ENCODE results near the gene XNDC1N. TPM values are rescaled to one million over a fixed set of nuclear protein-coding genes. Genes with fewer than 3 reads are reported as not detected.

Gene XNDC1N
- total and polyA plus RNA-seq, 2 of the 13 experiments (the other 11 are each of a cell fraction or from before 2014, with no cell fraction given) = 3.4 to 7.5 TPM

DNA sequence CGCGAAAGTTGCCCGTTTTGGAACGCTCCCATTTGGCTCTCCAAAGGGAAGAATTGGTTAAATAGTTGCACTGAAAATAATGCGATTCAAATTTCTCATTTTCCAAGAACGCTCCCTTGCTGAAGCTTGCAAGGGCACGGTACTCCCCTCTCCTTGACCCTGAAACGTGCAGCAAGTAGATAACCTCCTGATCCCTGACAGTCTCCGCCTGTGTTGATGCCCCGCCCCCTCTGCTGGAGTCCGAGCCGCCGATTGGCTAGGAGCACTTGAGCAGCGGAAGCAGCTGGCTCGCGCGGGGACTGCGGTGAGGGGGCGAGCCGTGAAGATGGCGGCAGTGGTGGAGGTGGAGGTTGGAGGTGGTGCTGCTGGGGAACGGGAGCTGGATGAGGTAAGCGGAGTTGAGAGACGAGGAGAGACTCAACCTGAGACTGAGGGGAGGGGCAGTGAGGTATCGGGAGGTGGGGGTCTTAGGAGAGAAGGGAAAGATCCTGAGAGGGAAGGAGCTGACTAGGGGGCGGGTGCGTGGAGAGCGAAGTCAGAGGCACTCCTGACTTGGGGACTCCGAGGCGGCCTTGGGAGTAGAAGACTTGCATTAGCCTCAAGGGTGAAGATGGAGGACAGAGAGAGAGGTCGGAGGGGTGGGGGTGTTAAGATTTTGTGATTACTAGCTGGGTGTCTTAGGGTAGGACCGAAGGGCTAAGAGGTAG, 496 bp upstream of the XNDC1N start, which contains the start of gene RNF121 (continued):
- no peak for TF ChIP-seq AFF4 (CRISPR knock-in tag; IDR thresholded peaks at IDR 0.05)
- no peak for TF ChIP-seq BCLAF1 (IDR thresholded peaks at IDR 0.05)
- no peak; the same call in 1 of the 2 replicates for TF ChIP-seq ZBTB25 (CRISPR knock-in tag; IDR thresholded peaks at IDR 0.05)
- TF ChIP-seq MTA1 (CRISPR knock-in tag; IDR thresholded peaks at IDR 0.05; ENCODE audit: borderline replicate concordance) = no peak
- TF ChIP-seq, protein P1, sequence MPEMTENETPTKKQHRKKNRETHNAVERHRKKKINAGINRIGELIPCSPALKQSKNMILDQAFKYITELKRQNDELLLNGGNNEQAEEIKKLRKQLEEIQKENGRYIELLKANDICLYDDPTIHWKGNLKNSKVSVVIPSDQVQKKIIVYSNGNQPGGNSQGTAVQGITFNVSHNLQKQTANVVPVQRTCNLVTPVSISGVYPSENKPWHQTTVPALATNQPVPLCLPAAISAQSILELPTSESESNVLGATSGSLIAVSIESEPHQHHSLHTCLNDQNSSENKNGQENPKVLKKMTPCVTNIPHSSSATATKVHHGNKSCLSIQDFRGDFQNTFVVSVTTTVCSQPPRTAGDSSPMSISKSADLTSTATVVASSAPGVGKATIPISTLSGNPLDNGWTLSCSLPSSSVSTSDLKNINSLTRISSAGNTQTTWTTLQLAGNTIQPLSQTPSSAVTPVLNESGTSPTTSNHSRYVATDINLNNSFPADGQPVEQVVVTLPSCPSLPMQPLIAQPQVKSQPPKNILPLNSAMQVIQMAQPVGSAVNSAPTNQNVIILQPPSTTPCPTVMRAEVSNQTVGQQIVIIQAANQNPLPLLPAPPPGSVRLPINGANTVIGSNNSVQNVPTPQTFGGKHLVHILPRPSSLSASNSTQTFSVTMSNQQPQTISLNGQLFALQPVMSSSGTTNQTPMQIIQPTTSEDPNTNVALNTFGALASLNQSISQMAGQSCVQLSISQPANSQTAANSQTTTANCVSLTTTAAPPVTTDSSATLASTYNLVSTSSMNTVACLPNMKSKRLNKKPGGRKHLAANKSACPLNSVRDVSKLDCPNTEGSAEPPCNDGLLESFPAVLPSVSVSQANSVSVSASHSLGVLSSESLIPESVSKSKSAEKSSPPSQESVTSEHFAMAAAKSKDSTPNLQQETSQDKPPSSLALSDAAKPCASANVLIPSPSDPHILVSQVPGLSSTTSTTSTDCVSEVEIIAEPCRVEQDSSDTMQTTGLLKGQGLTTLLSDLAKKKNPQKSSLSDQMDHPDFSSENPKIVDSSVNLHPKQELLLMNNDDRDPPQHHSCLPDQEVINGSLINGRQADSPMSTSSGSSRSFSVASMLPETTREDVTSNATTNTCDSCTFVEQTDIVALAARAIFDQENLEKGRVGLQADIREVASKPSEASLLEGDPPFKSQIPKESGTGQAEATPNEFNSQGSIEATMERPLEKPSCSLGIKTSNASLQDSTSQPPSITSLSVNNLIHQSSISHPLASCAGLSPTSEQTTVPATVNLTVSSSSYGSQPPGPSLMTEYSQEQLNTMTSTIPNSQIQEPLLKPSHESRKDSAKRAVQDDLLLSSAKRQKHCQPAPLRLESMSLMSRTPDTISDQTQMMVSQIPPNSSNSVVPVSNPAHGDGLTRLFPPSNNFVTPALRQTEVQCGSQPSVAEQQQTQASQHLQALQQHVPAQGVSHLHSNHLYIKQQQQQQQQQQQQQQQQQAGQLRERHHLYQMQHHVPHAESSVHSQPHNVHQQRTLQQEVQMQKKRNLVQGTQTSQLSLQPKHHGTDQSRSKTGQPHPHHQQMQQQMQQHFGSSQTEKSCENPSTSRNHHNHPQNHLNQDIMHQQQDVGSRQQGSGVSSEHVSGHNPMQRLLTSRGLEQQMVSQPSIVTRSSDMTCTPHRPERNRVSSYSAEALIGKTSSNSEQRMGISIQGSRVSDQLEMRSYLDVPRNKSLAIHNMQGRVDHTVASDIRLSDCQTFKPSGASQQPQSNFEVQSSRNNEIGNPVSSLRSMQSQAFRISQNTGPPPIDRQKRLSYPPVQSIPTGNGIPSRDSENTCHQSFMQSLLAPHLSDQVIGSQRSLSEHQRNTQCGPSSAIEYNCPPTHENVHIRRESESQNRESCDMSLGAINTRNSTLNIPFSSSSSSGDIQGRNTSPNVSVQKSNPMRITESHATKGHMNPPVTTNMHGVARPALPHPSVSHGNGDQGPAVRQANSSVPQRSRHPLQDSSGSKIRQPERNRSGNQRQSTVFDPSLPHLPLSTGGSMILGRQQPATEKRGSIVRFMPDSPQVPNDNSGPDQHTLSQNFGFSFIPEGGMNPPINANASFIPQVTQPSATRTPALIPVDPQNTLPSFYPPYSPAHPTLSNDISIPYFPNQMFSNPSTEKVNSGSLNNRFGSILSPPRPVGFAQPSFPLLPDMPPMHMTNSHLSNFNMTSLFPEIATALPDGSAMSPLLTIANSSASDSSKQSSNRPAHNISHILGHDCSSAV (CRISPR knock-in tag; IDR thresholded peaks at IDR 0.05; ENCODE audit: borderline replicate concordance) = no peak
- TF ChIP-seq ZNF547 (CRISPR knock-in tag; IDR thresholded peaks at IDR 0.05) = no peak
- TF ChIP-seq GPN1 (CRISPR knock-in tag; IDR thresholded peaks at IDR 0.05; ENCODE audit: borderline replicate concordance) = no peak
- no peak for TF ChIP-seq ZFP90 (CRISPR knock-in tag; IDR thresholded peaks at IDR 0.05; ENCODE audit: borderline replicate concordance)
- TF ChIP-seq, protein P2, sequence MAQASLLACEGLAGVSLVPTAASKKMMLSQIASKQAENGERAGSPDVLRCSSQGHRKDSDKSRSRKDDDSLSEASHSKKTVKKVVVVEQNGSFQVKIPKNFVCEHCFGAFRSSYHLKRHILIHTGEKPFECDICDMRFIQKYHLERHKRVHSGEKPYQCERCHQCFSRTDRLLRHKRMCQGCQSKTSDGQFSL (CRISPR knock-in tag; IDR thresholded peaks at IDR 0.05) = no peak
